SK-N-SH (cell line): ENCODE results near the gene CFAP20DC.
"Not testable (repeated sequence)": the region's sequence is repeated elsewhere in the genome, so short reads cannot be mapped to it uniquely, and the experiment has no call there.

ENCODE experiments used
- EP300 ChIP-seq, 2 experiments: IDR thresholded peaks; 2 replicates each; pipeline versions ENCODE4 v1.4.0 to v1.6.1; 2012; ENCODE audit warnings: borderline replicate concordance in 1 of 2, low read depth in 1 of 2, low read length in 1 of 2
- EZH2phosphoT487 ChIP-seq: fragments of 200-600 bp; sonication (generic); IDR thresholded peaks from 2 replicates; pipeline ENCODE4 v1.6.1; 2017; ENCODE audit warnings: low read depth, mixed run types, mild to moderate bottlenecking, antibody characterized with exemption, moderate library complexity, borderline replicate concordance
- FOXJ3 ChIP-seq: sonication (generic); formaldehyde crosslinking; IDR thresholded peaks from 2 replicates; pipeline ENCODE4 v1.5.1; 2020; ENCODE audit warnings: mild to moderate bottlenecking, missing genetic modification reagents
- JUND ChIP-seq: IDR thresholded peaks from 2 replicates; pipeline ENCODE4 v1.4.0; 2012
- MEF2A ChIP-seq: IDR thresholded peaks from 2 replicates; pipeline ENCODE4 v1.4.0; 2012; ENCODE audit warnings: low read depth, borderline replicate concordance
- NRF1 ChIP-seq: IDR thresholded peaks from 2 replicates; pipeline ENCODE4 v1.6.1; 2012; ENCODE audit warnings: low read depth, mild to moderate bottlenecking, low read length
- POLR2AphosphoS5 ChIP-seq: IDR thresholded peaks from 2 replicates; pipeline ENCODE4 v1.6.1; 2012; ENCODE audit warnings: low read depth, low read length
- TF ChIP-seq, protein P1 (sequence below): IDR thresholded peaks from 2 replicates; pipeline ENCODE4 v1.4.0; 2012; ENCODE audit warnings: low read depth
- TF ChIP-seq, protein P2 (sequence below): fragments of 200-600 bp; sonication (generic); IDR thresholded peaks from 2 replicates; pipeline ENCODE4 v1.6.1; 2017; ENCODE audit warnings: antibody characterized with exemption, mild to moderate bottlenecking, moderate library complexity
- TF ChIP-seq, protein P3 (sequence below): fragments of 150-350 bp; IDR thresholded peaks from 2 replicates; pipeline ENCODE4 v1.6.1; 2016; ENCODE audit warnings: mild to moderate bottlenecking, low read depth, low read length
- TF ChIP-seq, protein P4 (sequence below): IDR thresholded peaks from 2 replicates; pipeline ENCODE4 v1.6.1; 2012; ENCODE audit warnings: mild to moderate bottlenecking, low read depth, low read length, moderate library complexity

DNA sequence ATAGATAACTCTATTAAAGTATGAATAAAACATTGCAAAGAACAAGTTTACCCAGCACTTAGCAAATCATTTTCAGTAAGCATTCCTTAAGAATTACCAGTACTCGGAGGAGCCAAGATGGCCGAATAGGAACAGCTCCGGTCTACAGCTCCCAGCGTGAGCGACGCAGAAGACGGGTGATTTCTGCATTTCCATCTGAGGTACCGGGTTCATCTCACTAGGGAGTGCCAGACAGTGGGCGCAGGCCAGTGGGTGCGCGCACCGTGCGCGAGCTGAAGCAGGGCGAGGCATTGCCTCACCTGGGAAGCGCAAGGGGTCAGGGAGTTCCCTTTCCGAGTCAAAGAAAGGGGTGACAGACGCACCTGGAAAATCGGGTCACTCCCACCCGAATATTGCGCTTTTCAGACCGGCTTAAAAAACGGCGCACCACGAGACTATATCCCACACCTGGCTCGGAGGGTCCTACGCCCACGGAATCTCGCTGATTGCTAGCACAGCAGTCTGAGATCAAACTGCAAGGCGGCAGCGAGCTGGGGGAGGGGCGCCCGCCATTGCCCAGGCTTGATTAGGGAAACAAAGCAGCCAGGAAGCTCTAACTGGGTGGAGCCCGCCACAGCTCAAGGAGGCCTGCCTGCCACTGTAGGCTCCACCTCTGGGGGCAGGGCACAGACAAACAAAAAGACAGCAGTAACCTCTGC lies 207.6 kb downstream of the CFAP20DC start:
- TF ChIP-seq POLR2AphosphoS5; FOXJ3 (CRISPR knock-in tag); JUND; EZH2phosphoT487; MEF2A; NRF1; EP300 (IDR thresholded peaks at IDR 0.05; ENCODE audit: borderline replicate concordance in 1 of 2, low read depth in 1 of 2, low read length in 1 of 2): not testable (repeated sequence)
- TF ChIP-seq, protein P1, sequence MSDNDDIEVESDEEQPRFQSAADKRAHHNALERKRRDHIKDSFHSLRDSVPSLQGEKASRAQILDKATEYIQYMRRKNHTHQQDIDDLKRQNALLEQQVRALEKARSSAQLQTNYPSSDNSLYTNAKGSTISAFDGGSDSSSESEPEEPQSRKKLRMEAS: not testable (repeated sequence)
- TF ChIP-seq, protein P2, sequence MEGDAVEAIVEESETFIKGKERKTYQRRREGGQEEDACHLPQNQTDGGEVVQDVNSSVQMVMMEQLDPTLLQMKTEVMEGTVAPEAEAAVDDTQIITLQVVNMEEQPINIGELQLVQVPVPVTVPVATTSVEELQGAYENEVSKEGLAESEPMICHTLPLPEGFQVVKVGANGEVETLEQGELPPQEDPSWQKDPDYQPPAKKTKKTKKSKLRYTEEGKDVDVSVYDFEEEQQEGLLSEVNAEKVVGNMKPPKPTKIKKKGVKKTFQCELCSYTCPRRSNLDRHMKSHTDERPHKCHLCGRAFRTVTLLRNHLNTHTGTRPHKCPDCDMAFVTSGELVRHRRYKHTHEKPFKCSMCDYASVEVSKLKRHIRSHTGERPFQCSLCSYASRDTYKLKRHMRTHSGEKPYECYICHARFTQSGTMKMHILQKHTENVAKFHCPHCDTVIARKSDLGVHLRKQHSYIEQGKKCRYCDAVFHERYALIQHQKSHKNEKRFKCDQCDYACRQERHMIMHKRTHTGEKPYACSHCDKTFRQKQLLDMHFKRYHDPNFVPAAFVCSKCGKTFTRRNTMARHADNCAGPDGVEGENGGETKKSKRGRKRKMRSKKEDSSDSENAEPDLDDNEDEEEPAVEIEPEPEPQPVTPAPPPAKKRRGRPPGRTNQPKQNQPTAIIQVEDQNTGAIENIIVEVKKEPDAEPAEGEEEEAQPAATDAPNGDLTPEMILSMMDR: not testable (repeated sequence)
- TF ChIP-seq, protein P3, sequence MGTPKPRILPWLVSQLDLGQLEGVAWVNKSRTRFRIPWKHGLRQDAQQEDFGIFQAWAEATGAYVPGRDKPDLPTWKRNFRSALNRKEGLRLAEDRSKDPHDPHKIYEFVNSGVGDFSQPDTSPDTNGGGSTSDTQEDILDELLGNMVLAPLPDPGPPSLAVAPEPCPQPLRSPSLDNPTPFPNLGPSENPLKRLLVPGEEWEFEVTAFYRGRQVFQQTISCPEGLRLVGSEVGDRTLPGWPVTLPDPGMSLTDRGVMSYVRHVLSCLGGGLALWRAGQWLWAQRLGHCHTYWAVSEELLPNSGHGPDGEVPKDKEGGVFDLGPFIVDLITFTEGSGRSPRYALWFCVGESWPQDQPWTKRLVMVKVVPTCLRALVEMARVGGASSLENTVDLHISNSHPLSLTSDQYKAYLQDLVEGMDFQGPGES: not testable (repeated sequence)
- TF ChIP-seq, protein P4, sequence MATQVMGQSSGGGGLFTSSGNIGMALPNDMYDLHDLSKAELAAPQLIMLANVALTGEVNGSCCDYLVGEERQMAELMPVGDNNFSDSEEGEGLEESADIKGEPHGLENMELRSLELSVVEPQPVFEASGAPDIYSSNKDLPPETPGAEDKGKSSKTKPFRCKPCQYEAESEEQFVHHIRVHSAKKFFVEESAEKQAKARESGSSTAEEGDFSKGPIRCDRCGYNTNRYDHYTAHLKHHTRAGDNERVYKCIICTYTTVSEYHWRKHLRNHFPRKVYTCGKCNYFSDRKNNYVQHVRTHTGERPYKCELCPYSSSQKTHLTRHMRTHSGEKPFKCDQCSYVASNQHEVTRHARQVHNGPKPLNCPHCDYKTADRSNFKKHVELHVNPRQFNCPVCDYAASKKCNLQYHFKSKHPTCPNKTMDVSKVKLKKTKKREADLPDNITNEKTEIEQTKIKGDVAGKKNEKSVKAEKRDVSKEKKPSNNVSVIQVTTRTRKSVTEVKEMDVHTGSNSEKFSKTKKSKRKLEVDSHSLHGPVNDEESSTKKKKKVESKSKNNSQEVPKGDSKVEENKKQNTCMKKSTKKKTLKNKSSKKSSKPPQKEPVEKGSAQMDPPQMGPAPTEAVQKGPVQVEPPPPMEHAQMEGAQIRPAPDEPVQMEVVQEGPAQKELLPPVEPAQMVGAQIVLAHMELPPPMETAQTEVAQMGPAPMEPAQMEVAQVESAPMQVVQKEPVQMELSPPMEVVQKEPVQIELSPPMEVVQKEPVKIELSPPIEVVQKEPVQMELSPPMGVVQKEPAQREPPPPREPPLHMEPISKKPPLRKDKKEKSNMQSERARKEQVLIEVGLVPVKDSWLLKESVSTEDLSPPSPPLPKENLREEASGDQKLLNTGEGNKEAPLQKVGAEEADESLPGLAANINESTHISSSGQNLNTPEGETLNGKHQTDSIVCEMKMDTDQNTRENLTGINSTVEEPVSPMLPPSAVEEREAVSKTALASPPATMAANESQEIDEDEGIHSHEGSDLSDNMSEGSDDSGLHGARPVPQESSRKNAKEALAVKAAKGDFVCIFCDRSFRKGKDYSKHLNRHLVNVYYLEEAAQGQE: not testable (repeated sequence)
